Activated CD8-positive, alpha-beta T cell treated with anti-CD3 and anti-CD28 coated beads for 36 hours (primary cell): ENCODE data around the gene GALR2. TPM values are rescaled to one million over a fixed set of nuclear protein-coding genes. Genes with fewer than 3 reads are reported as not detected.

Experiments used
- ATAC-seq: fragments of 200-7000 bp; cut with Tn5 transposase; one replicate; pipeline ENCODE4 v1.10.0; 2021; ENCODE audit warnings: mild to moderate bottlenecking, moderate library complexity
- CTCF ChIA-PET: fragments of 350-600 bp; sonication (Branson Sonifier 250); formaldehyde crosslinking; loops from one replicate; lab custom pipeline; 2021; ENCODE audit warnings: antibody characterized with exemption; lab: Charles Lee
- POLR2A ChIA-PET: fragments of 350-600 bp; sonication (Branson Sonifier 250); formaldehyde crosslinking; loops from one replicate; lab custom pipeline; 2021; ENCODE audit warnings: antibody characterized with exemption; lab: Charles Lee
- DNase-seq: peaks from one replicate; pipeline ENCODE4 v3.0.0-alpha.2; 2020
- H3K27ac Mint-ChIP-seq: one replicate; pipeline ENCODE4 v1.8.0; 2021; ENCODE audit warnings: mild to moderate bottlenecking, mixed read lengths
- H3K27me3 Mint-ChIP-seq: one replicate; pipeline ENCODE4 v1.8.0; 2021; ENCODE audit warnings: mixed read lengths
- H3K36me3 Mint-ChIP-seq: one replicate; pipeline ENCODE4 v1.8.0; 2021; ENCODE audit warnings: low read depth, mixed read lengths
- H3K4me1 Mint-ChIP-seq: one replicate; pipeline ENCODE4 v1.8.0; 2021; ENCODE audit warnings: low read depth, mixed read lengths
- H3K4me3 Mint-ChIP-seq: one replicate; pipeline ENCODE4 v1.8.0; 2021; ENCODE audit warnings: mild to moderate bottlenecking, moderate library complexity, mixed read lengths
- H3K9me3 Mint-ChIP-seq: one replicate; pipeline ENCODE4 v1.8.0; 2021; ENCODE audit warnings: mixed read lengths
- CTCF ChIP-seq: fragments of 200-600 bp; IDR thresholded peaks from one replicate; pipeline ENCODE4 v1.8.0; 2022; ENCODE audit warnings: antibody characterized with exemption, mild to moderate bottlenecking
- intact Hi-C: fragments of 100-400 bp; cut with micrococcal nuclease; formaldehyde crosslinking; loops from one replicate; pipeline ENCODE4 v1.10.0; 2022
- total RNA-seq, 2 experiments: library from RNA; stranded (reverse); gene quantifications; one replicate each; pipeline ENCODE4 v1.2.3, GENCODE V29; 2021

Gene GALR2
- total RNA-seq, 2 experiments from 2014 or later = 1.6 to 2.1 TPM

- H3K36me3 Mint-ChIP-seq = peaks cover 66% of the 10 kb centered on the region
- no peak overlapping the region for H3K27ac Mint-ChIP-seq
- no peak overlapping the region for H3K4me3 Mint-ChIP-seq
- H3K4me1 Mint-ChIP-seq = peaks cover 8% of the 10 kb centered on the region
- no peaks in the 10 kb centered on the region for H3K27me3 Mint-ChIP-seq
- ChIA-PET POLR2A (interaction anchor here (0.7 to 1.6 kb wide), 5 partner anchors 8 to 19 kb away, joined by 3 to 4 read pairs (median 3); no protein-coding TSS in a partner anchor), CTCF (interaction anchor here (1.2 to 2.4 kb wide), 3 partner anchors 11 to 46 kb away, joined by 3 to 11 read pairs (median 3); partner anchors contain the start of gene CDK3)
- TF ChIP-seq CTCF = no peak
- intact Hi-C loops = no loop called here
- ATAC-seq (no peak), DNase-seq (no peak)
- no peaks in the 10 kb centered on the region for H3K9me3 Mint-ChIP-seq
Observed at GRCh38 chr17:76046064-76046463, 28.5 kb upstream of the GALR2 start.

GRCh38 chr17:76048025-76048605 is 26.5 kb upstream of the GALR2 start:
- no peak for TF ChIP-seq CTCF
- H3K4me1 Mint-ChIP-seq = peaks cover 10% of the 10 kb centered on the region
- H3K9me3 Mint-ChIP-seq = no peaks in the 10 kb centered on the region
- H3K4me3 Mint-ChIP-seq = no peak overlapping the region
- POLR2A ChIA-PET = interaction anchor here (0.6 to 0.8 kb wide), 2 partner anchors 13 to 17 kb away, joined by 3 to 5 read pairs; no protein-coding TSS in a partner anchor
- ATAC-seq = no peak
- H3K27ac Mint-ChIP-seq = no peak overlapping the region
- no peaks in the 10 kb centered on the region for H3K27me3 Mint-ChIP-seq
- no peak for DNase-seq
- CTCF ChIA-PET = interaction anchor here (1.8 to 2.4 kb wide), 2 partner anchors 34 kb away, joined by 5 to 11 read pairs; no protein-coding TSS in a partner anchor
- intact Hi-C loops = no loop called here
- H3K36me3 Mint-ChIP-seq = peaks cover 65% of the 10 kb centered on the region

- Mint-ChIP-seq H3K9me3 (no peaks in the 10 kb centered on the region), H3K4me3 (no peak overlapping the region), H3K4me1 (peaks cover 14% of the 10 kb centered on the region), H3K36me3 (peaks cover 65% of the 10 kb centered on the region), H3K27ac (no peak overlapping the region), H3K27me3 (no peaks in the 10 kb centered on the region)
- no peak for ATAC-seq
- intact Hi-C loops = no loop called here
- DNase-seq = no peak
- ChIA-PET POLR2A (interaction anchor here (0.8 kb wide), 1 partner anchor 13 kb away, joined by 3 read pairs; no protein-coding TSS in a partner anchor), CTCF (interaction anchor here (0.8 to 1.8 kb wide), 3 partner anchors 34 to 348 kb away, joined by 3 to 5 read pairs (median 5); no protein-coding TSS in a partner anchor)
- TF ChIP-seq CTCF = no peak
Observed at GRCh38 chr17:76048711-76049110, 25.9 kb upstream of the GALR2 start.

GRCh38 chr17:76049239-76049638 is 25.3 kb upstream of the GALR2 start:
- intact Hi-C loops = no loop called here
- Mint-ChIP-seq H3K9me3 (no peaks in the 10 kb centered on the region), H3K27ac (peak overlapping the region; percentile 17), H3K4me1 (peaks cover 19% of the 10 kb centered on the region), H3K27me3 (no peaks in the 10 kb centered on the region), H3K4me3 (no peak overlapping the region), H3K36me3 (peaks cover 64% of the 10 kb centered on the region)
- ATAC-seq (no peak), DNase-seq (no peak)
- POLR2A ChIA-PET = interaction anchor here (0.6 kb wide), 1 partner anchor 88 kb away, joined by 3 read pairs; no protein-coding TSS in a partner anchor
- TF ChIP-seq CTCF = no peak
- CTCF ChIA-PET = interaction anchor here (0.8 to 1.8 kb wide), 3 partner anchors 35 to 347 kb away, joined by 3 to 5 read pairs (median 5); no protein-coding TSS in a partner anchor
